SK-MEL-5 (cell line): ENCODE data around the gene VSIG10L. TPM values are rescaled to one million over a fixed set of nuclear protein-coding genes. Genes with fewer than 3 reads are reported as not detected.

Source experiments
- DNase-seq: peaks from one replicate; pipeline ENCODE4 v3.0.0-alpha.2; 2016; ENCODE audit warnings: low read depth, low spot score
- in situ Hi-C: cut with HindIII; loops from 2 replicates; pipeline ENCODE4 v1.10.0; 2016; ENCODE audit warnings: low sequenced_read_pairs, high pct_unique_total_duplicates, low pct_unique_long_range_greater_than_20kb
- polyA plus RNA-seq, 2 experiments: library from polyadenylated mRNA; depleted of rRNA; stranded (reverse); fragments of >200 nt; gene quantifications; 2 replicates each; pipeline ENCODE4 v1.2.3, GENCODE V29; 2015
- total RNA-seq: library from RNA; depleted of rRNA; stranded (reverse); fragments of >200 nt; shearing (Covaris generic); gene quantifications from 2 replicates; pipeline ENCODE4 v1.2.3, GENCODE V29; 2014; rRNA removed

VSIG10L gene
- total RNA-seq: 0.75 and 0.77 TPM in 2 replicates
- polyA plus RNA-seq (2015; cell fraction: cytosol; rRNA removed): 3.9 and 4.1 TPM in 2 replicates
- 5.9 and 7.9 TPM in 2 replicates for polyA plus RNA-seq (2015; cell fraction: nucleus; rRNA removed)

- in situ Hi-C loops: no loop called here
- no peak for DNase-seq
These were observed at the start of gene VSIG10L for GRCh38 chr19:51341976-51342580. VSIG10L (minus strand) TSS chr19:51342139; CDS start chr19:51342124, 15 bp downstream.

- DNase-seq: no peak
- in situ Hi-C loops: no loop called here
These were observed 49.2 kb upstream of the VSIG10L start for GRCh38 chr19:51391073-51391611.

GRCh38 chr19:51389143-51389542 lies 47.2 kb upstream of the VSIG10L start:
- no peak for DNase-seq
- in situ Hi-C loops: no loop called here

GRCh38 chr19:51387924-51388389 lies 46.0 kb upstream of the VSIG10L start, which contains the start of gene LIM2:
LIM2 (minus strand) TSS chr19:51387974; CDS start chr19:51387443, 531 bp downstream.
- no peak for DNase-seq
- in situ Hi-C loops: no loop called here

- in situ Hi-C loops: no loop called here
- no peak for DNase-seq
These were observed 45.1 kb upstream of the VSIG10L start for GRCh38 chr19:51386882-51387520.

- in situ Hi-C loops: no loop called here
- DNase-seq: no peak
These were observed 40.1 kb upstream of the VSIG10L start for GRCh38 chr19:51382004-51382403.

- in situ Hi-C loops: no loop called here
- DNase-seq: no peak
These were observed 38.4 kb upstream of the VSIG10L start for GRCh38 chr19:51380379-51380778.

GRCh38 chr19:51377422-51377821 lies 35.5 kb upstream of the VSIG10L start:
- DNase-seq: no peak
- in situ Hi-C loops: no loop called here

- DNase-seq: no peak
- in situ Hi-C loops: no loop called here
These were observed 33.7 kb upstream of the VSIG10L start for GRCh38 chr19:51375504-51376221.

GRCh38 chr19:51372649-51373504 lies 30.9 kb upstream of the VSIG10L start, which contains the start of gene NKG7:
NKG7 (minus strand) TSS chr19:51372654; CDS start chr19:51372535, 119 bp downstream.
- DNase-seq: no peak
- in situ Hi-C loops: no loop called here

- in situ Hi-C loops: no loop called here
- no peak for DNase-seq
These were observed 30.2 kb upstream of the VSIG10L start for GRCh38 chr19:51372021-51372648.

GRCh38 chr19:51371186-51371690 lies 29.3 kb upstream of the VSIG10L start:
- in situ Hi-C loops: no loop called here
- DNase-seq: no peak

GRCh38 chr19:51370230-51370629 lies 28.3 kb upstream of the VSIG10L start:
- DNase-seq: no peak
- in situ Hi-C loops: no loop called here

GRCh38 chr19:51368366-51369282 lies 26.7 kb upstream of the VSIG10L start, which contains the start of gene CLDND2:
CLDND2 (minus strand) TSS chr19:51369003; CDS start chr19:51368577, 426 bp downstream.
- DNase-seq: no peak
- in situ Hi-C loops: no loop called here

GRCh38 chr19:51367565-51368365 lies 25.8 kb upstream of the VSIG10L start:
- in situ Hi-C loops: no loop called here
- peak; percentile 97 for DNase-seq
